ENCODE data around the gene RNF222.

- TF ChIP-seq POLR2A (IDR thresholded peaks at IDR 0.05) (no peak), CTCF (IDR thresholded peaks at IDR 0.05) (no peak)
These were observed 29.2 kb upstream of the RNF222 start for GRCh38 chr17:8426802-8427201.

Data from esophagus squamous epithelium (tissue), 4 donors.